Sciatic nerve (tissue), 2 donors: Measurements from ENCODE around the gene SMIM41. TPM values are rescaled to one million over a fixed set of nuclear protein-coding genes. Genes with fewer than 3 reads are reported as not detected.

ENCODE experiments used
- ATAC-seq: fragments of 200-7000 bp; cut with Tn5 transposase; one replicate; pipeline ENCODE4 v1.9.1; 2020; ENCODE audit warnings: mild to moderate bottlenecking, moderate library complexity
- DNase-seq: peaks from one replicate; pipeline ENCODE4 v3.0.0-alpha.2; 2020; ENCODE audit warnings: low spot score
- intact Hi-C: fragments of 100-400 bp; cut with DNase I; formaldehyde crosslinking; loops from one replicate; pipeline ENCODE4 v1.14.2; 2022
- total RNA-seq: library from RNA; stranded (reverse); fragmentation: NEBNext Ultra II Directional; extraction: Animal tissue kit (Norgen Biotek cat#: 25700); gene quantifications from one replicate; pipeline ENCODE4 v1.2.1, GENCODE V29; 2021
- donor health status: DM: no; HTN: no; CAD: no.
- donor health status: DM: no; HTN: no; CAD: no.

The SMIM41 gene
- total RNA-seq, 1 donor from 2014 or later: 12.4 TPM

- ATAC-seq: no peak
- no peak for DNase-seq
- intact Hi-C loops: no loop called here
Measured at GRCh38 chr12:52137746-52138145, 58.2 kb downstream of the SMIM41 start.

DNA sequence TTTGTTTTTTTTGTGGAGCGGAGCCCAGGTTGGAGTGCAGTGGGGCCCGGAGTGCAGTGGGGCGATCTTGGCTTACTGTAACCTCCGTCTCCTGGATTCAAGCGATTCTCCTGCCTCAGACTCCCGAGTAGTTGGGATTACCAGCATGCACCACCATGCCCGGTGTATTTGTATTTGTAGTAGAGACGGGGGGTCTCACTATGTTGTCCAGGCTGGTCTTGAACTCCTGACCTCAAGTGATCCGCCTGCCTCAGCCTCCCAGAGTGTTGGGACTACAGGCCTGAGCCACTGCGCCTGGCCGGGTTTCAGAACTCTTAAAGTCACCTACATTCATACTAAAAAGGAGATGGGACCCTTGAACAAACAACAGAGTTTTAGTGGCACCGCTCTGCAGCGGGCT lies 59.6 kb downstream of the SMIM41 start:
- DNase-seq (no peak), ATAC-seq (no peak)
- intact Hi-C loops: no loop called here

- ATAC-seq (no peak), DNase-seq (no peak)
- intact Hi-C loops: no loop called here
Measured at GRCh38 chr12:52139579-52140062, 60.1 kb downstream of the SMIM41 start.

- intact Hi-C loops: no loop called here
- no peak for DNase-seq
- ATAC-seq: no peak
Measured at GRCh38 chr12:52141306-52141705, 61.8 kb downstream of the SMIM41 start.

GRCh38 chr12:52141875-52142274 lies 62.4 kb downstream of the SMIM41 start:
- DNase-seq (no peak), ATAC-seq (no peak)
- intact Hi-C loops: no loop called here

DNA sequence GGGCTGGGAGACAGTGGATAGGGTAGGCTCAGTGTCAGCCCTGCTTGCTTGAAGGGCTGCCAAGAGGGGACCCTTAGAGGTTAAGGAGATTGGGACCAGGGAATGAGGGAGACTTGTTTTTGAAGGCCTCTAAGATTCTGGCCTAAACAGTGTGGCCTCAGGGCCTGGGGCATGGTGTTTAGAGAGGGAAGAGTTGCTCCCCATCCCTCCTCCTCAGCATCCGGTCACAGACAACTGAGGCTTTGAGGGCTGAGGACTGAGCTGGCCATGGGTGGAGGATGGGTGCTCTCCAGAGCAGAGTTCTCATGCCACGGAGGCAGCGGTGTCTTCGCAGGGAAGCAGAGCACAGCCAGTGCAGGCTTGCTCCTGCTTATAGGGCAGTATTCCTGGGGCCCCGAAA lies 62.9 kb downstream of the SMIM41 start:
- ATAC-seq (no peak), DNase-seq (no peak)
- intact Hi-C loops: no loop called here

GRCh38 chr12:52144512-52145227 lies 65.2 kb downstream of the SMIM41 start:
- no peak for ATAC-seq
- no peak for DNase-seq
- intact Hi-C loops: no loop called here

DNA sequence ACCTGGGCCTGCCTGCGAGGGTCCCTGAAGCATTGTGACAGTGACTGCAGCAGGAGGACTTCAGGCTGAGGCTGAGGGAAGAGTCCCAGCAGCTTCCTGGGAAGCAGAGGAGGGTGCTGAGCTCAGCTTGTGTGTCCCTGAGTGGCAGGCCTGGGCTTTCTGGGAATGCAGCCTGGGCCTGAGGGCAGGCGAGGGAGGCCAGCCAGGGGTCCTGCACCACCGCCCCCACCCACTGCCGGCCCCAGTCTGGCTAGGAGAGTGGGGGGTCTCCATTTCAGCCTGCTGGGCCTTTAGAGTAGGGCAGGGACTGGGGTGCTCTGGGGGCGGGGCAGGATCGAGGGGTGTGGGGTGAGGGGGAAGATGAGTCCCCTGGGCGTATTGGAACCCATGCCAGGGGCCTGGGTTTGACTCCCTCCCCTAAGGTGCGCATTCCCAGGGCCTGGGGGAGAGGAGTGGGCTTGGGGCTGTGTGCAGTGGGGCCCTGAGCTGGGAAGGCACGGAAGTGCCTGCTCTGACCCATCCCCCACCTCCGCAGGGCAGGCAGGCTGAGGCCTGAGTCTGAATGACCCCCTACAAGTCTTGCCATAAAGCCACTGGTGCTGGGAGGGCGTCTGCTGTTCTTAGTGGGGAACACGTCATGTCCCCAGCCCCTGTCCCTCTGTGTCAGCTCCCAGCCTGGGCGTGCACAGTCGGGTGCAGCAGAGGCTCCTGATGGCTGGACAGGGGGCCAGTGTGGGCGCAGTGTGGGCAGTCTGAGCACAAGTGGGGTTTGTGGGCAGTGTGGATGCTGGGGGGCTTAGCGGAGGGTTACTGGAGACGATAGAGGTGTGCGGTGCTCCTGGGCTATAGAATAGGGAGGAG lies 66.0 kb downstream of the SMIM41 start:
- DNase-seq (no peak), ATAC-seq (no peak)
- intact Hi-C loops: no loop called here

DNA sequence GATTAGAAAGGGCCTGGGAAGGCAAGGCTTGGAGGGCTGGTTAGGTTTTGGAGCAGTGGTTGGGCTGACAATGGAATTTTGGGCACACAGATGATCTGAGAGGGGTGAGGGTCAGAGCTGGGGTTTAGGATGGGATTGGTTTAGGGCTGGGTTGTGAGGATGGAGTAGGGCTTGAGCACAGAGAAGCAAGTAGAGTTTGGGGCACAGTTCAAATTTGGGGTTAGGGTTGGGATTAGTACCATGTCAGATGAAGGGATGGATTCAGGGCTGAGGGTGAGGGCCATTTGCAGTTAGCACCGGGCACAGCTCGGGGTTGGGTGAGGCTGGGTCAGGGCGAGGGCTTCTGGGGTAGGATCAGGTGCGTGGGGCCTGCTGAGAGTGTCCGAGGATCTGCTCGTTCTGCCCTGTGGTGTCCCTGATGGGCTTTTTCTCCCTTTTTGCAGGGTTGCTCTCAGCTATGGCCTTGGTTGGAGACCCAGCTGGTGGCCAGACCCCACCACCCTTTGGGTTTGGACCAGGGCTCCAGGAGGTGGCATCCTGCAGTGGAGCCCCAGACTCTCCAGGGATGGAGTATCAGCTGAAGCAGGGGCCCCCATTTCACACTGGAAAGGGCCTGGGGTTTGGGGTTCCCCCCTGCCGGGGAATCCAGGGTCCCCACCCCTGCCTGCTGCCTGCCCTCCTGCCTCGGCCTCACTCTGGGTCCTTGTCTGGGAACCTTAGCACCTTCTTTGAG lies 66.8 kb downstream of the SMIM41 start:
- DNase-seq: no peak
- no peak for ATAC-seq
- intact Hi-C loops: no loop called here

- DNase-seq (no peak), ATAC-seq (no peak)
- intact Hi-C loops: no loop called here
Measured at GRCh38 chr12:52146822-52147366, 67.4 kb downstream of the SMIM41 start.

DNA sequence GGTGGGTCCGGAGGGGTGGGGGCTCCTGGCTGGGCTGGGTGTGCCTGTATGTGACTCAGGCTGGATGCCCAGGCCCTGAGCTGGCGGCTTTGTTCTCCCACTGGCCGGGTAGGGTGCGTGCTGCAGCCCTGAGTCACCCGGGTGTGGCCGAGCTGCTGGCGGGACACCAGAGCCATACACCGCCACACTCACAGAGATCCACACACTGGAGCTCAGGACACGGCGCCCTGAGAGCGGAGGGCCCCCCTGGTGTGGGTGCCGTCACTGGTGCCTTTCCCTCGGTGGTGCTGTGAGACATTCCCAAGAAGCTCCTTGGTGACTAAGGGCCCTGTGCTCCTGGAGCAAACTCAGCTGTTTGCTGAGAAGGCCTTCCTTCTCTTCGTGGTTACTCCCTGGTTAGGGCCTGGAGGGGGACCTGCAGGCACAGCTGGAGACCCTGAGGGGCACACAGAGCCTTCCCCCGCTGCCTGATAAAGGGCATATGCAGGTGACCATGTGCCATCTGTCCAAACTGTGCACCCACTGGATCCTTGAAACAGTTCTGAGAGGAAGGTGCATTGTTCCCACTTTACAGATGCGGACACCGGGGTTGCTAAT lies 68.0 kb downstream of the SMIM41 start:
- peak; percentile 89 for ATAC-seq
- peak; percentile 87 for DNase-seq
- intact Hi-C loops: no loop called here

- ATAC-seq (no peak), DNase-seq (no peak)
- intact Hi-C loops: no loop called here
Measured at GRCh38 chr12:52147964-52148463, 68.5 kb downstream of the SMIM41 start.

DNA sequence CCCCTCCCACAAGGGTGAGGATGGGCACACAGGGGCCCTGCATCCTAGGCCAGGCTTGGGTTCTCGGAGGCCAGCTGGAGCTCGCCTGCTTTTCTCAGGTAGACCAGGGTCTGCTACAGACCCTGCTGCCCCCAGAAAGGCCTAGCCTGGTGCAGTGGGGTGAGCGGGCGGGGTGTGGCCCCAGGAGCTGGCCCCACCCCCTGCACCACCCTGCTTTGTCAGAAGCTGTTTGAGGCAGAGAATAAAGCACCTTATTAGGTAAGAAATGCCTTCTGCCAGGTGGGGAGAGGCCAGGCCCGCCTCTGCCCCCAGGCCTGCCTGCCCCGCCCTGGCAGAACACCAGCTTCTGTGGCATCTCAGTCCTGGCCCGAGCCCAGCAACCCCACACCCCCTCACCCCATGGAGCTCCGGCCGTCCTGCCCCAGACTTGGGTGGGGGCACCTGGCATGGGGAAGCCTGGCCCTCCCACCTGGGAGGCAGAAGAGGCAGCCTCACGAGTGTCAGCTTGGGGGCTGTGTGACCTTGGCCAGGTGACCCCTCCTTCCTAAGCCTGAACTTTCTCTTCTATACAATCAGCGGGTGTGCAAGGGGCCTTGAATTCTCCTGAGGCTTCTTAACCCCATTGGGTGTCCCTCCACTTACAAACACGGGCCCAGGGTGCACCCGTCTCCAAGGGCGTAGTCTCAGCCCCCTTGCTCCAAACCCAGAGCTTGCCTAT lies 69.1 kb downstream of the SMIM41 start:
- DNase-seq (no peak), ATAC-seq (no peak)
- intact Hi-C loops: no loop called here

- DNase-seq: no peak
- intact Hi-C loops: no loop called here
- ATAC-seq: no peak
Measured at GRCh38 chr12:52149182-52149641, 69.7 kb downstream of the SMIM41 start.

GRCh38 chr12:52149651-52150241 lies 70.2 kb downstream of the SMIM41 start:
- no peak for ATAC-seq
- DNase-seq: no peak
- intact Hi-C loops: loop anchor here (10.0 kb wide), 2 partner anchors 65 to 175 kb away; partner anchors contain the start of gene KRT83

DNA sequence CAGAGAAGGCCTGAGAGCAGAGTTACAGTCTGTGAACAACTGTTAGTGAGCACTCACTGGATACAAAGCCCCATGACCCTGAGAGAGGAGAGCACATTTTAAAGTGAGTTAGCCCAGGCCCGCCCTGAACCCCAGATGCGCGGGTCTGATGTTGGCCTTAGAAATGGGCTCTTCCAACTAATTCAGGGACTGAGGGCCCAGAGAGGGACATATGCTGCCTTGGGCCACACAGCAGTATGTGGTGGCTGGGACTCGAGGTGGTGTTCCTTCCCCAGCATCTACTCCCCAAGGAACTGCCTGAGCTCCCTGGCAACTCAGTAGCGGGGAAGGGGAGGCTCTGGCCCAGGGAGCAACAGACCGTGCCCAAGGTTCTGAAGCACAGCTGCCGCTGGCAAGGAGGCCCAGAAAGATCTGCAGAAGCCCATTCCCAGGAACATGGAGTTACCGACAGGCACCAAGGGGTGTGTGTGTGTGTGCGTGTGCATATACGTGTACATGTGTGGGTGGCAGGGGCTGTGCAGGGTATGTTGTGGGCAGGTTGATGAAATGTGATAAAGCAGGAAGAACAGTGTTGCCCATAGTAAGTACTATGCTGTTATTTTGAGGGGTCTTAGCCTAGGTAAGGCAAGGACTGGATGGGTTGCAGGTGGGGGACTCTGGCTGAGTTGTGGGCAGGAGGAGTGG lies 71.8 kb downstream of the SMIM41 start:
- intact Hi-C loops: loop anchor here (10.0 kb wide), 2 partner anchors 64 to 174 kb away; partner anchors contain the start of gene KRT83

More for the DNA sequence above, 71.8 kb downstream of the SMIM41 start:
- ATAC-seq: no peak
- DNase-seq: no peak
